OCI-LY1 (cell line): ENCODE results near the gene TFDP2.

Experiments used
- CTCF ChIP-seq: fragments of 200-600 bp; sonication (generic), shearing (Covaris generic); IDR thresholded peaks from 2 replicates; pipeline ENCODE4 v1.5.1; 2017; ENCODE audit warnings: mild to moderate bottlenecking, antibody characterized with exemption, low read length, moderate library complexity, mixed read lengths
- EZH2 ChIP-seq: fragments of 200-600 bp; sonication (generic), shearing (Covaris generic); IDR thresholded peaks from 2 replicates; pipeline ENCODE4 v1.8.0; 2017; ENCODE audit warnings: borderline replicate concordance, mixed run types, mild to moderate bottlenecking, antibody characterized with exemption, low read length, moderate library complexity, mixed read lengths

GRCh38 chr3:141895731-141896130 is 253.6 kb downstream of the TFDP2 start:
- TF ChIP-seq CTCF, result no peak
- TF ChIP-seq EZH2, result no peak
